Mesenchymal stem cell (in vitro differentiated cells and primary cell): ENCODE measurements around the gene ATP13A3.

ENCODE experiments used
- DNase-seq: peaks from one replicate; pipeline ENCODE4 v3.0.0-alpha.2; 2013
- H2AFZ ChIP-seq: one replicate; pipeline ENCODE4 v1.6.1; 2013; ENCODE audit warnings: low read depth, mild to moderate bottlenecking, control low read depth, inconsistent platforms, low read length, moderate library complexity
- H2AK5ac ChIP-seq: 2 replicates; pipeline ENCODE4 v1.6.1; 2013; ENCODE audit warnings: low read length, moderate library complexity, mild to moderate bottlenecking, inconsistent platforms; ENCODE audit not compliant: severe bottlenecking
- H2BK120ac ChIP-seq: one replicate; pipeline ENCODE4 v1.6.1; 2013; ENCODE audit warnings: low read depth, mild to moderate bottlenecking, inconsistent platforms, low read length, moderate library complexity
- H2BK12ac ChIP-seq, 2 experiments: one replicate each; pipeline ENCODE4 v1.6.1; 2013; ENCODE audit warnings: inconsistent platforms in 2 of 2, low read length in 2 of 2, mild to moderate bottlenecking in 2 of 2, moderate library complexity in 2 of 2, control low read depth in 1 of 2
- H2BK15ac ChIP-seq: one replicate; pipeline ENCODE4 v1.6.1; 2013; ENCODE audit warnings: mild to moderate bottlenecking, low read depth, inconsistent platforms; ENCODE audit not compliant: poor library complexity, severe bottlenecking
- H2BK5ac ChIP-seq: 2 replicates; pipeline ENCODE4 v1.6.1; 2013; ENCODE audit warnings: low read depth, mild to moderate bottlenecking, low read length, control low read depth, inconsistent platforms; ENCODE audit not compliant: poor library complexity, severe bottlenecking
- H3K14ac ChIP-seq, 2 experiments: one replicate each; pipeline ENCODE4 v1.6.1; 2013; ENCODE audit warnings: inconsistent platforms in 2 of 2, low read length in 2 of 2, control low read depth in 1 of 2, mild to moderate bottlenecking in 1 of 2, moderate library complexity in 1 of 2
- H3K18ac ChIP-seq, 2 experiments: one replicate each; pipeline ENCODE4 v1.6.1; 2013; ENCODE audit warnings: inconsistent platforms in 2 of 2, low read length in 2 of 2, control low read depth in 1 of 2, low read depth in 1 of 2, mild to moderate bottlenecking in 1 of 2
- H3K23ac ChIP-seq, 2 experiments: one replicate each; pipeline ENCODE4 v1.6.1; 2013; ENCODE audit warnings: inconsistent platforms in 2 of 2, low read length in 2 of 2, mild to moderate bottlenecking in 2 of 2, moderate library complexity in 2 of 2, control low read depth in 1 of 2
- H3K27ac ChIP-seq: 2 replicates; pipeline ENCODE4 v1.5.1; 2013; ENCODE audit warnings: mild to moderate bottlenecking, moderate library complexity, low read length, control low read depth, inconsistent platforms; ENCODE audit not compliant: poor library complexity, severe bottlenecking
- H3K27me3 ChIP-seq, 2 experiments: 2 replicates each; pipeline versions ENCODE4 v1.6.1 to v1.7.0; 2013; ENCODE audit warnings: low read length in 2 of 2, mild to moderate bottlenecking in 2 of 2, moderate library complexity in 2 of 2, control low read depth in 1 of 2, inconsistent platforms in 1 of 2; ENCODE audit not compliant: control insufficient read depth in 1 of 2, insufficient read depth in 1 of 2
- H3K36me3 ChIP-seq, 2 experiments: 2 replicates each; pipeline versions ENCODE4 v1.6.1 to v1.7.0; 2013; ENCODE audit warnings: low read length in 2 of 2, control low read depth in 1 of 2, inconsistent platforms in 1 of 2, low read depth in 1 of 2, mild to moderate bottlenecking in 1 of 2; ENCODE audit not compliant: insufficient read depth in 2 of 2, control insufficient read depth in 1 of 2
- H3K4ac ChIP-seq, 2 experiments: one replicate each; pipeline ENCODE4 v1.6.1; 2013; ENCODE audit warnings: inconsistent platforms in 2 of 2, low read length in 2 of 2, mild to moderate bottlenecking in 2 of 2, moderate library complexity in 2 of 2, control low read depth in 1 of 2, low read depth in 1 of 2
- H3K4me1 ChIP-seq: 2 replicates; pipeline ENCODE4 v1.6.1; 2013; ENCODE audit warnings: low read depth, low read length, control low read depth; ENCODE audit not compliant: control insufficient read depth, insufficient read depth
- H3K4me2 ChIP-seq: 2 replicates; pipeline ENCODE4 v1.6.1; 2013; ENCODE audit warnings: low read length, mild to moderate bottlenecking, inconsistent platforms; ENCODE audit not compliant: poor library complexity, severe bottlenecking
- H3K4me3 ChIP-seq, 2 experiments: 2 replicates each; pipeline versions ENCODE4 v1.5.1 to v1.7.0; 2013; ENCODE audit warnings: low read length in 2 of 2, mild to moderate bottlenecking in 2 of 2, control low read depth in 1 of 2, low read depth in 1 of 2; ENCODE audit not compliant: insufficient read depth in 1 of 2
- H3K79me1 ChIP-seq: replicated peaks from 2 replicates; pipeline ENCODE4 v1.6.1; 2013; ENCODE audit warnings: mild to moderate bottlenecking, control low read depth, low read length, inconsistent platforms; ENCODE audit not compliant: poor library complexity, severe bottlenecking
- H3K9ac ChIP-seq: 2 replicates; pipeline ENCODE4 v1.7.0; 2013; ENCODE audit warnings: mild to moderate bottlenecking, low read length, moderate library complexity
- H3K9me3 ChIP-seq: 2 replicates; pipeline ENCODE4 v1.7.0; 2013; ENCODE audit warnings: mild to moderate bottlenecking, low read length; ENCODE audit not compliant: control insufficient read depth
- H4K8ac ChIP-seq: one replicate; pipeline ENCODE4 v1.6.1; 2013; ENCODE audit warnings: inconsistent platforms, mild to moderate bottlenecking, low read length, moderate library complexity
- H4K91ac ChIP-seq: one replicate; pipeline ENCODE4 v1.6.1; 2013; ENCODE audit warnings: mild to moderate bottlenecking, low read length, inconsistent platforms
- WGBS: methylation state at CpG from one replicate; pipeline ENCODE4 v1.1.7; 2013; ENCODE audit warnings: mixed read lengths; 5-methylcytosine and 5-hydroxymethylcytosine counted together

The ATP13A3 gene

DNA sequence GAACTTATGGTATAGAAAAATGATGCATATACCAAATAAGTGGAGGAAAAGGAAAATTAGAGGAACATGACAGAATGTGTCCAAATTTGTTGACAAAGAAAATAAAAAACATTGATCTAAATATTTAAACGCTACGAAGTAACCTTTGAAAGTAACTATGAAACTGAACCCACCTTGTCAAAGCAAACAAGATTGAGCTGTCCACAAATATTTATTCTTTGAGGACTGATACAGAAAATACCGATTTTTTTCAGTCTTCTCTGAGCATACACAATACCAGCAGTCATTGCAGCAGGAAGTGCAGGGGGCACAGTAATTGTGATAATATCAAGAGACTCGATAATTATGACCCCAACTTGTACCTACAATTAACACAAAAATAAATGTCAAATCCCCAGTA, 40.0 kb downstream of the ATP13A3 start:
- no peaks in the 10 kb centered on the region for H3K9me3 ChIP-seq
- no peak overlapping the region for H4K91ac ChIP-seq
- peaks cover 14 to 99% of the 10 kb centered on the region in 2 experiments for H3K36me3 ChIP-seq
- no peak overlapping the region for H3K4ac ChIP-seq
- no peak overlapping the region for H2BK120ac ChIP-seq
- H3K4me3 ChIP-seq, result no peak overlapping the region
- 84% methylated on average over 3 of the region's 4 CpGs for WGBS
- H3K9ac ChIP-seq, result no peak overlapping the region
- H3K14ac ChIP-seq, result no peak overlapping the region
- no peak overlapping the region for H3K27ac ChIP-seq
- H2AFZ ChIP-seq, result no peak overlapping the region
- H3K27me3 ChIP-seq, result no peaks in the 10 kb centered on the region
- H3K18ac ChIP-seq, result no peak overlapping the region
- no peak overlapping the region for H2AK5ac ChIP-seq
- H3K4me1 ChIP-seq, result no peaks in the 10 kb centered on the region
- H4K8ac ChIP-seq, result no peak overlapping the region
- H3K4me2 ChIP-seq, result no peak overlapping the region
- H2BK5ac ChIP-seq, result no peak overlapping the region
- peaks cover 9% of the 10 kb centered on the region for H3K79me1 ChIP-seq
- no peak overlapping the region for H3K23ac ChIP-seq
- no peak overlapping the region for H2BK15ac ChIP-seq
- no peak overlapping the region for H2BK12ac ChIP-seq
- DNase-seq, result no peak

DNA sequence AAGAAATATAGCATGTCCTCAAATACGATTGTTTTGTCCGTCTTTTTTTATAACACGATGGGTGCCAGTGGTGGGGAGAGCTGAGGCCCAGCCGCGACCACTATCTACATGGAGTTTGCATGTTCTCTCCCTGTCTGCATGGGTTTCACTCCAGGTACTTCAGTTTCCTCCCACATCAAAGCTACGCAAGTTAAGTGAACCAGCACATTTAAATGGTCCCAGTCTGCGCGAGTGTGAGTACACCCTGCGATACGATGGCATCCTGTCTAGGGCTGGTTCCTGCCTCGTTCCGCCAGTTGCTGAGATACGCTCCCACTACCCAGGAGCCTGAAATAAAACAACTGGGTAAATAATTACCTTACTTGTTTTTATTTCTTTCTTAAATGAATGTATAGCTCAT, 40.6 kb downstream of the ATP13A3 start:
- Histone ChIP-seq H2AK5ac (no peak overlapping the region), H3K23ac (no peak overlapping the region), H4K8ac (no peak overlapping the region), H3K4me2 (no peak overlapping the region), H3K4me1 (no peaks in the 10 kb centered on the region), H3K9ac (no peak overlapping the region), H3K14ac (peak overlapping the region in 1 of 2 experiments; percentile 35), H2BK5ac (no peak overlapping the region), H3K4me3 (no peak overlapping the region), H4K91ac (no peak overlapping the region), H3K18ac (no peak overlapping the region), H2BK12ac (no peak overlapping the region), H2BK15ac (no peak overlapping the region), H3K4ac (no peak overlapping the region), H3K27me3 (no peaks in the 10 kb centered on the region), H3K9me3 (no peaks in the 10 kb centered on the region), H2AFZ (no peak overlapping the region), H3K27ac (no peak overlapping the region), H3K36me3 (peaks cover 10 to 99% of the 10 kb centered on the region in 2 experiments), H3K79me1 (peaks cover 6% of the 10 kb centered on the region), H2BK120ac (no peak overlapping the region)
- no peak for DNase-seq
- WGBS, result 97% methylated on average over 9 of the region's 13 CpGs

DNA sequence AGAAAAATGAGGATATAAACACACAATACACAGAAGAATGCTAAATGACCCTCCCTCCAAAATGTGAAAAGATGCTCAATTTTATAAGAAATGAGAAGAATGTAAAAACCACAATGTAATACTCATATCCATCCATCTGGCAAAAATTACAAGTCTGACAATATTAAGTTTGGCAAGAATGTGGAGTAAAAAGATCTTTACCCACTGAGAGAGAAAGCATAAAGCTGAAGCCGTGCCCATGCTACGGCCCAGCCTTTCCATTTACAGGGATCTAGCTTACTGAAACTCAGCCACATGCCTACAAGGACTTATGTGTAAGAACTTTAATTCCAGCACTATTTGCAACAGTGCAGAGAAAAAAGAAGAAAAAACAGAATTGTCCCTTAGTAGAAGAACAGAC, 42.9 kb downstream of the ATP13A3 start:
- no peak overlapping the region for H2AFZ ChIP-seq
- H3K4me2 ChIP-seq, result no peak overlapping the region
- DNase-seq, result no peak
- no peaks in the 10 kb centered on the region for H3K9me3 ChIP-seq
- no peak overlapping the region for H3K23ac ChIP-seq
- H3K4me1 ChIP-seq, result no peaks in the 10 kb centered on the region
- no peak overlapping the region for H2BK120ac ChIP-seq
- H2AK5ac ChIP-seq, result no peak overlapping the region
- H2BK5ac ChIP-seq, result no peak overlapping the region
- H3K4ac ChIP-seq, result no peak overlapping the region
- no peak overlapping the region for H2BK15ac ChIP-seq
- no peak overlapping the region for H2BK12ac ChIP-seq
- H3K14ac ChIP-seq, result no peak overlapping the region
- no peak overlapping the region for H4K8ac ChIP-seq
- H3K36me3 ChIP-seq, result peaks cover 6 to 99% of the 10 kb centered on the region in 2 experiments
- no peak overlapping the region for H3K4me3 ChIP-seq
- H3K27ac ChIP-seq, result no peak overlapping the region
- H3K79me1 ChIP-seq, result peaks cover 6% of the 10 kb centered on the region
- WGBS, result 90% methylated on average over 2 of the region's 2 CpGs
- no peak overlapping the region for H3K18ac ChIP-seq
- H3K9ac ChIP-seq, result peak overlapping the region; percentile 50
- H3K27me3 ChIP-seq, result no peaks in the 10 kb centered on the region
- H4K91ac ChIP-seq, result no peak overlapping the region

DNA sequence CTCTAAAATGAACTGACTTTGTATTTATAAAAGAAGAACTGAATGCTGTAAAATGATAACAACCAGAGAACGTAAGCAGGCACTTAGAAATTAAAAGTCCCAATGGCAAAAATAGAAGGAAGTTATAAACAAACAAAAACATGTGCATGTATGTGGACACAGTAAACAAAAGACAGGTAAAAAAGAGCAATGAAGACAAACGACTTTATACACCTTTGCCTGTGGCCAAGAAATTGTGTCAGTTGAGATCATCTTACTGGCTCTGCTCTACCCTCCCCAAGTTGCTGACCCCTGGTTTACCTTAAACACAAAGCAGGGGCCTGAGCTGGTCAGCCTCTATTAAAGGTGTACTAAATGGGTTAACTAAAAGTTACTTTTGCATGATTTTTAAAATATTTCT, 46.0 kb downstream of the ATP13A3 start:
- Histone ChIP-seq H3K36me3 (peaks cover 8 to 100% of the 10 kb centered on the region in 2 experiments), H3K4me2 (no peak overlapping the region), H3K9ac (no peak overlapping the region), H2BK15ac (no peak overlapping the region), H2AK5ac (no peak overlapping the region), H3K18ac (no peak overlapping the region), H2AFZ (no peak overlapping the region), H3K4me3 (no peak overlapping the region), H3K27ac (no peak overlapping the region), H3K4ac (no peak overlapping the region), H2BK120ac (no peak overlapping the region), H3K4me1 (no peaks in the 10 kb centered on the region), H3K23ac (no peak overlapping the region), H2BK5ac (no peak overlapping the region), H3K27me3 (no peaks in the 10 kb centered on the region), H4K8ac (no peak overlapping the region), H3K9me3 (no peaks in the 10 kb centered on the region), H3K14ac (no peak overlapping the region), H3K79me1 (peaks cover 5% of the 10 kb centered on the region), H2BK12ac (no peak overlapping the region), H4K91ac (no peak overlapping the region)
- 88% methylated on average over 2 of the region's 2 CpGs for WGBS
- no peak for DNase-seq
